NCI-H2227 (cell line): ENCODE data around the gene DST.
A peak's percentile ranks its signal among the peaks of the same experiment; 100 is the strongest.
"Not testable (repeated sequence)": the region's sequence is repeated elsewhere in the genome, so short reads cannot be mapped to it uniquely, and the experiment has no call there.

Experiments used
- DNase-seq: peaks from one replicate; lab custom pipeline; 2025; ENCODE audit not compliant: unreplicated experiment; lab: John Stamatoyannopoulos, UW

Gene DST

GRCh38 chr6:56663344-56663743 lies 20.7 kb upstream of the DST start:
- DNase-seq, result no peak

GRCh38 chr6:56661338-56661737 lies 18.6 kb upstream of the DST start:
- DNase-seq, result not testable (repeated sequence)

GRCh38 chr6:56660381-56660730 lies 17.7 kb upstream of the DST start:
- no peak for DNase-seq

- DNase-seq, result no peak
Observed at GRCh38 chr6:56659721-56660380, 17.2 kb upstream of the DST start.

GRCh38 chr6:56658326-56658725 lies 15.6 kb upstream of the DST start:
- DNase-seq, result no peak

GRCh38 chr6:56657354-56657753 lies 14.7 kb upstream of the DST start:
- DNase-seq, result no peak

GRCh38 chr6:56656466-56656865 lies 13.8 kb upstream of the DST start:
- no peak for DNase-seq

GRCh38 chr6:56655996-56656395 lies 13.3 kb upstream of the DST start:
- DNase-seq, result no peak

- DNase-seq, result no peak
Observed at GRCh38 chr6:56655249-56655648, 12.6 kb upstream of the DST start.

GRCh38 chr6:56652994-56653393 lies 10.3 kb upstream of the DST start:
- no peak for DNase-seq

GRCh38 chr6:56652231-56652630 lies 9.5 kb upstream of the DST start:
- no peak for DNase-seq

- DNase-seq, result no peak
Observed at GRCh38 chr6:56650191-56650590, 7.5 kb upstream of the DST start.

GRCh38 chr6:56649782-56650181 lies 7.1 kb upstream of the DST start:
- DNase-seq, result no peak

- peak; percentile 78 for DNase-seq
Observed at GRCh38 chr6:56649053-56649769, 6.5 kb upstream of the DST start.

- no peak for DNase-seq
Observed at GRCh38 chr6:56647172-56647762, 4.6 kb upstream of the DST start.

- no peak for DNase-seq
Observed at GRCh38 chr6:56644366-56644765, 1.7 kb upstream of the DST start.

- no peak for DNase-seq
Observed at GRCh38 chr6:56643379-56644089, 845 bp upstream of the DST start.

GRCh38 chr6:56640374-56640773 lies 2.3 kb downstream of the DST start:
- DNase-seq, result no peak

- no peak for DNase-seq
Observed at GRCh38 chr6:56638760-56639159, 3.9 kb downstream of the DST start.

- peak; percentile 50 for DNase-seq
Observed at GRCh38 chr6:56637640-56638039, 5.0 kb downstream of the DST start.

- DNase-seq, result no peak
Observed at GRCh38 chr6:56628105-56628504, 14.6 kb downstream of the DST start.

GRCh38 chr6:56625356-56625755 lies 17.3 kb downstream of the DST start:
- DNase-seq, result no peak
